Gastrocnemius medialis (tissue), 4 donors: ENCODE data around the gene LRRC51. TPM values are rescaled to one million over a fixed set of nuclear protein-coding genes. Genes with fewer than 3 reads are reported as not detected.

Source experiments
- ATAC-seq, 2 donors: fragments of 150-250 bp; one replicate each; pipeline ENCODE4 v1.9.1; 2016
- DNase-seq, 2 donors: peaks; one replicate each; pipeline ENCODE4 v3.0.0-alpha.2; 2019
- H3K27ac ChIP-seq, 4 donors: fragments of 200-600 bp; sonication (generic); 1 replicate in 1 of 4; 2 replicates in 3 of 4; pipeline ENCODE4 v1.5.1; 2016 to 2018; ENCODE audit warnings: mild to moderate bottlenecking in 2 of 4, moderate library complexity in 1 of 4
- H3K27me3 ChIP-seq, 3 donors: fragments of 200-600 bp; sonication (generic) in 2 of 3; 1 replicate in 1 of 3; 2 replicates in 2 of 3; pipeline versions ENCODE4 v1.5.1 to v1.6.0; 2016 to 2019; ENCODE audit warnings: mild to moderate bottlenecking in 1 of 3, moderate library complexity in 1 of 3
- H3K36me3 ChIP-seq, 2 donors: fragments of 200-600 bp; sonication (generic) in 1 of 2; one replicate each; pipeline ENCODE4 v1.5.1; 2017 to 2018
- H3K4me1 ChIP-seq, 2 donors: fragments of 200-600 bp; sonication (generic) in 1 of 2; one replicate each; pipeline ENCODE4 v1.5.1; 2016 to 2017; ENCODE audit warnings: mild to moderate bottlenecking in 2 of 2
- H3K4me3 ChIP-seq, 4 donors: fragments of 200-600 bp; sonication (generic) in 3 of 4; 1 replicate in 1 of 4; 2 replicates in 3 of 4; pipeline ENCODE4 v1.5.1; 2016 to 2019; ENCODE audit warnings: mild to moderate bottlenecking in 2 of 4
- H3K9me3 ChIP-seq, 3 donors: fragments of 200-600 bp; sonication (generic) in 2 of 3; 1 replicate in 1 of 3; 2 replicates in 2 of 3; pipeline ENCODE4 v1.5.1; 2016 to 2019
- POLR2A ChIP-seq, 2 donors: fragments of 450-650 bp; IDR thresholded peaks; one replicate each; pipeline ENCODE4 v1.6.1; 2017; ENCODE audit warnings: antibody characterized with exemption in 2 of 2, mild to moderate bottlenecking in 2 of 2, moderate library complexity in 2 of 2
- in situ Hi-C, 4 donors: fragments of 200-750 bp; cut with MboI; loops; one replicate each; pipeline versions ENCODE4 v1.15.0 to v1.8.0; 2017; ENCODE audit warnings: low sequenced_read_pairs in 4 of 4
- intact Hi-C: fragments of 100-400 bp; cut with DNase I; formaldehyde crosslinking; loops from one replicate; pipeline ENCODE4 v1.15.1; 2023; ENCODE audit warnings: low total_unique reads
- total RNA-seq, 4 donors: library from RNA; depleted of rRNA; stranded (reverse); fragments of >200 nt; gene quantifications; one replicate each; pipeline versions ENCODE4 v1.1.0 to v1.2.3, GENCODE V29; 2016
- TF ChIP-seq, protein P1 (sequence below), 5 experiments: fragments of 450-650 bp in 3 of 5; fragments of 200-600 bp in 2 of 5; sonication (generic) in 2 of 5; IDR thresholded peaks in 4 of 5; conservative IDR thresholded peaks in 1 of 5; 1 replicate in 4 of 5; 2 replicates in 1 of 5; pipeline ENCODE4 v1.5.1; 2016 to 2019; ENCODE audit warnings: antibody characterized with exemption in 5 of 5, mild to moderate bottlenecking in 3 of 5, moderate library complexity in 3 of 5

LRRC51 gene
- total RNA-seq, 4 donors from 2014 or later = 3.6 to 9.5 (median 5.3) TPM

GRCh38 chr11:72111300-72112142 is 30.9 kb downstream of the LRRC51 start:
- ATAC-seq = peak in 1 of 2 donors; percentile 15

GRCh38 chr11:72112143-72112977 is 31.7 kb downstream of the LRRC51 start, which contains the start of gene ANAPC15:
ANAPC15 (minus strand) TSS chr11:72112695; CDS start chr11:72111276, 1,419 bp downstream.
- peaks cover 11 to 13% of the 10 kb centered on the region in 2 donors for H3K4me1 ChIP-seq
- intact Hi-C loops = loop anchor here (1.0 to 2.0 kb wide), 5 partner anchors 9 to 184 kb away; partner anchors contain the start of genes LAMTOR1, LRRC51, NUMA1 and RNF121
- TF ChIP-seq, protein P1, sequence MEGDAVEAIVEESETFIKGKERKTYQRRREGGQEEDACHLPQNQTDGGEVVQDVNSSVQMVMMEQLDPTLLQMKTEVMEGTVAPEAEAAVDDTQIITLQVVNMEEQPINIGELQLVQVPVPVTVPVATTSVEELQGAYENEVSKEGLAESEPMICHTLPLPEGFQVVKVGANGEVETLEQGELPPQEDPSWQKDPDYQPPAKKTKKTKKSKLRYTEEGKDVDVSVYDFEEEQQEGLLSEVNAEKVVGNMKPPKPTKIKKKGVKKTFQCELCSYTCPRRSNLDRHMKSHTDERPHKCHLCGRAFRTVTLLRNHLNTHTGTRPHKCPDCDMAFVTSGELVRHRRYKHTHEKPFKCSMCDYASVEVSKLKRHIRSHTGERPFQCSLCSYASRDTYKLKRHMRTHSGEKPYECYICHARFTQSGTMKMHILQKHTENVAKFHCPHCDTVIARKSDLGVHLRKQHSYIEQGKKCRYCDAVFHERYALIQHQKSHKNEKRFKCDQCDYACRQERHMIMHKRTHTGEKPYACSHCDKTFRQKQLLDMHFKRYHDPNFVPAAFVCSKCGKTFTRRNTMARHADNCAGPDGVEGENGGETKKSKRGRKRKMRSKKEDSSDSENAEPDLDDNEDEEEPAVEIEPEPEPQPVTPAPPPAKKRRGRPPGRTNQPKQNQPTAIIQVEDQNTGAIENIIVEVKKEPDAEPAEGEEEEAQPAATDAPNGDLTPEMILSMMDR (IDR thresholded peaks at IDR 0.05 in 4 of 5, conservative IDR thresholded peaks at IDR 0.05 in 1 of 5) = no peak
- TF ChIP-seq POLR2A (IDR thresholded peaks at IDR 0.05) = peak; percentile 88 to 97

More at GRCh38 chr11:72111300-72112142, 30.9 kb downstream of the LRRC51 start:
- Histone ChIP-seq H3K27me3 (no peaks in the 10 kb centered on the region), H3K4me3 (peak overlapping the region; percentile 58 to 68 (median 63)), H3K4me1 (peaks cover 11 to 13% of the 10 kb centered on the region in 2 donors), H3K27ac (peak overlapping the region; percentile 95 to 99 (median 98)), H3K9me3 (no peaks in the 10 kb centered on the region), H3K36me3 (peaks cover 0 to 6% of the 10 kb centered on the region in 2 donors)
- TF ChIP-seq, protein P1 (IDR thresholded peaks at IDR 0.05 in 4 of 5, conservative IDR thresholded peaks at IDR 0.05 in 1 of 5) = no peak
- no peak for TF ChIP-seq POLR2A (IDR thresholded peaks at IDR 0.05)
- no peak for DNase-seq
- intact Hi-C loops = loop anchor here (1.0 to 2.0 kb wide), 5 partner anchors 8 to 183 kb away; partner anchors contain the start of genes LAMTOR1, LRRC51, NUMA1 and RNF121
- in situ Hi-C loops = no loop called here

GRCh38 chr11:72112978-72113808 is 32.5 kb downstream of the LRRC51 start:
- in situ Hi-C loops = no loop called here
- intact Hi-C loops = loop anchor here (1.0 to 2.0 kb wide), 5 partner anchors 10 to 184 kb away; partner anchors contain the start of genes LAMTOR1, LRRC51, NUMA1 and RNF121
- Histone ChIP-seq H3K4me1 (peaks cover 11 to 13% of the 10 kb centered on the region in 2 donors), H3K27ac (peak overlapping the region; percentile 95 to 99 (median 98)), H3K9me3 (no peaks in the 10 kb centered on the region), H3K27me3 (no peaks in the 10 kb centered on the region), H3K36me3 (peaks cover 0 to 6% of the 10 kb centered on the region in 2 donors), H3K4me3 (peak overlapping the region; percentile 59 to 68 (median 66))
- ATAC-seq = no peak
- TF ChIP-seq POLR2A (IDR thresholded peaks at IDR 0.05) = no peak
- TF ChIP-seq, protein P1 (IDR thresholded peaks at IDR 0.05 in 4 of 5, conservative IDR thresholded peaks at IDR 0.05 in 1 of 5) = no peak
- no peak for DNase-seq

More at GRCh38 chr11:72112143-72112977, 31.7 kb downstream of the LRRC51 start, which contains the start of gene ANAPC15:
- Histone ChIP-seq H3K27ac (peak within 1 kb of the TSS; percentile 95 to 99 (median 98)), H3K9me3 (no peaks in the 10 kb centered on the region), H3K27me3 (no peaks in the 10 kb centered on the region), H3K4me3 (peak within 1 kb of the TSS; percentile 59 to 68 (median 66)), H3K36me3 (peaks cover 0 to 6% of the 10 kb centered on the region in 2 donors)
- in situ Hi-C loops = no loop called here
- DNase-seq (peak; percentile 98 to 99), ATAC-seq (peak; percentile 94 to 95)

GRCh38 chr11:72114570-72114969 is 33.9 kb downstream of the LRRC51 start:
- Histone ChIP-seq H3K27me3 (no peaks in the 10 kb centered on the region), H3K4me3 (no peak overlapping the region), H3K27ac (no peak overlapping the region), H3K9me3 (no peaks in the 10 kb centered on the region), H3K36me3 (peaks cover 0 to under 1% of the 10 kb centered on the region in 2 donors), H3K4me1 (peaks cover 11 to 13% of the 10 kb centered on the region in 2 donors)
- DNase-seq (no peak), ATAC-seq (no peak)
- intact Hi-C loops (no loop called here), in situ Hi-C loops (no loop called here)
- TF ChIP-seq, protein P1 (IDR thresholded peaks at IDR 0.05 in 4 of 5, conservative IDR thresholded peaks at IDR 0.05 in 1 of 5) = no peak
- TF ChIP-seq POLR2A (IDR thresholded peaks at IDR 0.05) = no peak
